Neural cell (in vitro differentiated cells): ENCODE results near the gene AHNAK.

Experiments
- EP300 ChIP-seq: fragments of 450-650 bp; conservative IDR thresholded peaks from 2 replicates; pipeline ENCODE4 v1.6.1; 2014; ENCODE audit warnings: antibody characterized with exemption, mild to moderate bottlenecking, moderate library complexity; ENCODE audit not compliant: poor library complexity, severe bottlenecking
- TF ChIP-seq, protein P1 (sequence below): fragments of 450-650 bp; IDR thresholded peaks from 2 replicates; pipeline ENCODE4 v1.5.1; 2014; ENCODE audit warnings: antibody characterized with exemption, mild to moderate bottlenecking, moderate library complexity; ENCODE audit not compliant: poor library complexity, severe bottlenecking
- TF ChIP-seq, protein P2 (sequence below): IDR thresholded peaks from 2 replicates; pipeline ENCODE4 v1.6.1; 2012; ENCODE audit warnings: borderline replicate concordance

DNA sequence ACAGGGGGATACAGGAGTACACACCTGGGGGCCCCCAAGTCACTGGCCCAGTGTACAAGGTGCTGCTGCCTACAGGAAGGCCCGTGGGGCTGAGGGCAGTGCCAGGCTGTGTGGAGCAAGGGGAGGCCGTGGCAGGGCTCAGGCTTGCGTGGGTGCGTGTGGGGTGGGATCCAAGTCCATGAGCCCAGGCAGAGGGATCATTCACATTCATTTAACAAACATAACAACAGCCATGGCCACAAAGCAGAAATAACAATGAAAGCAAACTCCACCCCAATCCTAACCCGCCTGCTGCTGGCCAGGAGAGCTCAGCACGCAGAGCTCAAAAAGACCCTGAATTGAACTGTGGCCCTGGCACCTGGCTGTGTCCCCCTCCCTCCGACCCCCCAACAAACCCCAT is 144.8 kb downstream of the AHNAK start:
- TF ChIP-seq, protein P1, sequence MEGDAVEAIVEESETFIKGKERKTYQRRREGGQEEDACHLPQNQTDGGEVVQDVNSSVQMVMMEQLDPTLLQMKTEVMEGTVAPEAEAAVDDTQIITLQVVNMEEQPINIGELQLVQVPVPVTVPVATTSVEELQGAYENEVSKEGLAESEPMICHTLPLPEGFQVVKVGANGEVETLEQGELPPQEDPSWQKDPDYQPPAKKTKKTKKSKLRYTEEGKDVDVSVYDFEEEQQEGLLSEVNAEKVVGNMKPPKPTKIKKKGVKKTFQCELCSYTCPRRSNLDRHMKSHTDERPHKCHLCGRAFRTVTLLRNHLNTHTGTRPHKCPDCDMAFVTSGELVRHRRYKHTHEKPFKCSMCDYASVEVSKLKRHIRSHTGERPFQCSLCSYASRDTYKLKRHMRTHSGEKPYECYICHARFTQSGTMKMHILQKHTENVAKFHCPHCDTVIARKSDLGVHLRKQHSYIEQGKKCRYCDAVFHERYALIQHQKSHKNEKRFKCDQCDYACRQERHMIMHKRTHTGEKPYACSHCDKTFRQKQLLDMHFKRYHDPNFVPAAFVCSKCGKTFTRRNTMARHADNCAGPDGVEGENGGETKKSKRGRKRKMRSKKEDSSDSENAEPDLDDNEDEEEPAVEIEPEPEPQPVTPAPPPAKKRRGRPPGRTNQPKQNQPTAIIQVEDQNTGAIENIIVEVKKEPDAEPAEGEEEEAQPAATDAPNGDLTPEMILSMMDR = no peak
- TF ChIP-seq, protein P2, sequence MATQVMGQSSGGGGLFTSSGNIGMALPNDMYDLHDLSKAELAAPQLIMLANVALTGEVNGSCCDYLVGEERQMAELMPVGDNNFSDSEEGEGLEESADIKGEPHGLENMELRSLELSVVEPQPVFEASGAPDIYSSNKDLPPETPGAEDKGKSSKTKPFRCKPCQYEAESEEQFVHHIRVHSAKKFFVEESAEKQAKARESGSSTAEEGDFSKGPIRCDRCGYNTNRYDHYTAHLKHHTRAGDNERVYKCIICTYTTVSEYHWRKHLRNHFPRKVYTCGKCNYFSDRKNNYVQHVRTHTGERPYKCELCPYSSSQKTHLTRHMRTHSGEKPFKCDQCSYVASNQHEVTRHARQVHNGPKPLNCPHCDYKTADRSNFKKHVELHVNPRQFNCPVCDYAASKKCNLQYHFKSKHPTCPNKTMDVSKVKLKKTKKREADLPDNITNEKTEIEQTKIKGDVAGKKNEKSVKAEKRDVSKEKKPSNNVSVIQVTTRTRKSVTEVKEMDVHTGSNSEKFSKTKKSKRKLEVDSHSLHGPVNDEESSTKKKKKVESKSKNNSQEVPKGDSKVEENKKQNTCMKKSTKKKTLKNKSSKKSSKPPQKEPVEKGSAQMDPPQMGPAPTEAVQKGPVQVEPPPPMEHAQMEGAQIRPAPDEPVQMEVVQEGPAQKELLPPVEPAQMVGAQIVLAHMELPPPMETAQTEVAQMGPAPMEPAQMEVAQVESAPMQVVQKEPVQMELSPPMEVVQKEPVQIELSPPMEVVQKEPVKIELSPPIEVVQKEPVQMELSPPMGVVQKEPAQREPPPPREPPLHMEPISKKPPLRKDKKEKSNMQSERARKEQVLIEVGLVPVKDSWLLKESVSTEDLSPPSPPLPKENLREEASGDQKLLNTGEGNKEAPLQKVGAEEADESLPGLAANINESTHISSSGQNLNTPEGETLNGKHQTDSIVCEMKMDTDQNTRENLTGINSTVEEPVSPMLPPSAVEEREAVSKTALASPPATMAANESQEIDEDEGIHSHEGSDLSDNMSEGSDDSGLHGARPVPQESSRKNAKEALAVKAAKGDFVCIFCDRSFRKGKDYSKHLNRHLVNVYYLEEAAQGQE = no peak
- no peak for TF ChIP-seq EP300
